ENCODE results near the gene CACNB2. TPM values are rescaled to one million over a fixed set of nuclear protein-coding genes. Genes with fewer than 3 reads are reported as not detected.

CACNB2 gene
- total RNA-seq, 1 donor = 1.3 TPM

DNA sequence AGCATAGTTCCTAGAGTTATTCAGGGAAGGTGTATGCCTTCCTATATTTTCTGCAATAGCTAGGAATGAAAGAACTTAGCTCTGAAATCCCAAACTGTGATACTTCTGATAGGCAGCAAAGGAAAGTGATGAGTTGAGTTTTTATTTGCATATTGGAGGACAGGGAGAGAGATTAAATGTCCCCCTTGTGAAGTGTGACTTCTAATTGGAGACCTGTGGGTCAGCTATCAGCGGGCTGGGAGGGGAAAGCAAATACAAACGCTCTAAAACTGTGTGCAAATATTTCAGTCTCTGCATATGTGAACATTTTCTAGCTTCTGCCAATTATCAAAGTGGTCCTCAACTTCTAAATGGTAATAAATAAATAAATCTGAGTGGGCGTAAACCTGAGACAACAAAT, 203.3 kb downstream of the CACNB2 start:
- DNase-seq (ENCODE audit: low read depth) = no peak
- no peak overlapping the region for H3K4me3 ChIP-seq (ENCODE audit: low read depth, low read length)
- TF ChIP-seq, protein P1, sequence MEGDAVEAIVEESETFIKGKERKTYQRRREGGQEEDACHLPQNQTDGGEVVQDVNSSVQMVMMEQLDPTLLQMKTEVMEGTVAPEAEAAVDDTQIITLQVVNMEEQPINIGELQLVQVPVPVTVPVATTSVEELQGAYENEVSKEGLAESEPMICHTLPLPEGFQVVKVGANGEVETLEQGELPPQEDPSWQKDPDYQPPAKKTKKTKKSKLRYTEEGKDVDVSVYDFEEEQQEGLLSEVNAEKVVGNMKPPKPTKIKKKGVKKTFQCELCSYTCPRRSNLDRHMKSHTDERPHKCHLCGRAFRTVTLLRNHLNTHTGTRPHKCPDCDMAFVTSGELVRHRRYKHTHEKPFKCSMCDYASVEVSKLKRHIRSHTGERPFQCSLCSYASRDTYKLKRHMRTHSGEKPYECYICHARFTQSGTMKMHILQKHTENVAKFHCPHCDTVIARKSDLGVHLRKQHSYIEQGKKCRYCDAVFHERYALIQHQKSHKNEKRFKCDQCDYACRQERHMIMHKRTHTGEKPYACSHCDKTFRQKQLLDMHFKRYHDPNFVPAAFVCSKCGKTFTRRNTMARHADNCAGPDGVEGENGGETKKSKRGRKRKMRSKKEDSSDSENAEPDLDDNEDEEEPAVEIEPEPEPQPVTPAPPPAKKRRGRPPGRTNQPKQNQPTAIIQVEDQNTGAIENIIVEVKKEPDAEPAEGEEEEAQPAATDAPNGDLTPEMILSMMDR (IDR thresholded peaks at IDR 0.05; ENCODE audit: insufficient read depth, low read depth, low read length) = no peak

DNA sequence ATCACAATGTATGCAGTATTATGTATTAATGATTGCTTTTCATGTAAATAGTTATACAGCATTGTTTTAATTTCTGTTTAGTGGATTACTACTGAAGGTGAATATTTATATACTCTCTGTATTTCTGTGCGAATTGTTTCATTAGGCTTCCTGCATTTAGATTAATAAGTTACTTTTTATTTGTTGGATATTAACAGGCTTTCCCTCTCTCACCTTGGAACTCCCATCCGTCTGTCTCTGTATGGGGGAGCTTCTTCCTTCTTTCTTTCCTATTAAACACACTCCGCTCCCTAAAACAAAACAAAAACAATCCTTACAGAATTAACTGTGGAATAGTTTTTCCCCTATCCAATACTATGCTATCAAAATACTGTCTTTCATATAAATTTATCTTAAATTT, 205.1 kb downstream of the CACNB2 start:
- DNase-seq (ENCODE audit: low read depth) = no peak
- H3K4me3 ChIP-seq (ENCODE audit: low read depth, low read length) = no peak overlapping the region
- TF ChIP-seq, protein P1 (IDR thresholded peaks at IDR 0.05; ENCODE audit: insufficient read depth, low read depth, low read length) = no peak

DNA sequence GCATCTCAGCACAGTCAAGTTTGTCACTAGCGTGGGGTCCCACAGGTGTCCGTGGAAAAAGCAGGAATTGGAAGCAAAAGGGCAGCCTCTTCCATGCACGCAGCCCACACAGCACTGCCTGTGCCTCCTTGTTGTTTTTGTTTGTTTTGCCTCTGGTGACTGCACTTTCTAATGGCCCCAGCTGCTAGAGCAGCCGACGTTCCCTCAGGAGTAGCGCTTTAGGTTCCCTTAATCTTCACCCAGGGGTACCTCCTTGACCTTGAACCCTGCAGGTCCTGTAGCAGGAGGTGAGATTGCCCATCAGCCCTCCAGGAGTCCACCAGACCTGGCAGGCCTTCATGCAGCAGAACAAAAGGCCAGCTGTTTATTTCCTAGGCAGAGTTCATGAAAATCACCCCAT, 210.1 kb downstream of the CACNB2 start:
- DNase-seq (ENCODE audit: low read depth) = no peak
- TF ChIP-seq, protein P1 (IDR thresholded peaks at IDR 0.05; ENCODE audit: insufficient read depth, low read depth, low read length) = no peak
- H3K4me3 ChIP-seq (ENCODE audit: low read depth, low read length) = no peak overlapping the region

DNA sequence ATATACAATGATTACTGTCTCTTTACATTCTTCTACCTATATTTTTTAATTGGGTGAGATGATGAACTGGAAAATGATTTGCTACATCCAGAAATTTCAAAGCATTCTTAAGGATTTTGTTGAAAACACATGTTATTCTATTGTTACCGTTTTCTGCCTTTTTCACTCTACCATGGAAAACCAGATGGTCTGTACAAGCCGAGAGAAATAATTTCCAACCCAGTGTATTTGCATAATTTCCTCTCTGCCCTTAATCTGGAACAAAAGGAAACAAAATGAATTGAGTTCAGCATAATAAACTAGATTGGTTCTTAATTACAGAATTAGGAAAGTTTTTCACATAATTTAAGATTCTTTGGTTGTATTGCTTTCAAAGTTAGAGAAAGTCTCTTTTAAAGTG, 211.2 kb downstream of the CACNB2 start:
- DNase-seq (ENCODE audit: low read depth) = no peak
- TF ChIP-seq, protein P1 (IDR thresholded peaks at IDR 0.05; ENCODE audit: insufficient read depth, low read depth, low read length) = no peak
- H3K4me3 ChIP-seq (ENCODE audit: low read depth, low read length) = no peak overlapping the region

DNA sequence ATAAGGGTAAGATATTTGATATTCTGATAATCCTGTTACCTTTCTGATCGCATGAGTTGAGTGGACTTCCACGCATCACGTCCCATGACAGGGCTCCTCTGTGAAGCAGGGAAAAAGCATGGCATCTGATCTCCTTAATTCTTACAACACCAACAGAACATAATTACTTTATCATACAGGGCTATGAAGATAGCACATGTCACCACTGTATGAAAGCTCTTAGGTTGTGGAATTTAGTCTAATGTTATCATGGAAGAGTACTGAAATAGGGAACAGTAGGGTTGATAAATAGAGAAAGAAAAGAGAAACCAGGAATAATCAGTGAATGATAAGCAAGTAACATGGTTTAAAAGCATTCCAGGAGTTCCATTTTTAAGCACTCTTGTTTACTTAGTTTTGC, 212.0 kb downstream of the CACNB2 start:
- DNase-seq (ENCODE audit: low read depth) = no peak
- no peak overlapping the region for H3K4me3 ChIP-seq (ENCODE audit: low read depth, low read length)
- TF ChIP-seq, protein P1 (IDR thresholded peaks at IDR 0.05; ENCODE audit: insufficient read depth, low read depth, low read length) = no peak

DNA sequence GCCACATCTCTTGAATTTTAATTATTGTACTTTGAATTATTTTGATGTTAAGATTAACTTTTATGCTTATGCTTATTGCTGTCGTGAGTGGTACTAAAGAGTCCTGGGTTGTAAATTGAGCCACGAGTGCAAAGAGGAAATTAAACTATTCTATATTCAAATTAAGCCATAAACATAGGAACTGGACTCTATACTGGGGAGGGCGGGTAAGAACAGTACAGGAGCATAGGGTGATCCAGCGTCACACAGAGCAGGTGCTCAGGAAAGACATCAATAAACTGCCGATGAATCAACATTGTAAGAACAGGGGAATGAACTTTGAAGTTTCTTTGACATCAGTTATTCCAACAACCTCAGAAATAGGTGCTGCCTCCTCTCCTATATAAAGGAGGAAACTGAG, 219.6 kb downstream of the CACNB2 start:
- TF ChIP-seq, protein P1 (IDR thresholded peaks at IDR 0.05; ENCODE audit: insufficient read depth, low read depth, low read length) = no peak
- DNase-seq (ENCODE audit: low read depth) = no peak
- H3K4me3 ChIP-seq (ENCODE audit: low read depth, low read length) = no peak overlapping the region

DNA sequence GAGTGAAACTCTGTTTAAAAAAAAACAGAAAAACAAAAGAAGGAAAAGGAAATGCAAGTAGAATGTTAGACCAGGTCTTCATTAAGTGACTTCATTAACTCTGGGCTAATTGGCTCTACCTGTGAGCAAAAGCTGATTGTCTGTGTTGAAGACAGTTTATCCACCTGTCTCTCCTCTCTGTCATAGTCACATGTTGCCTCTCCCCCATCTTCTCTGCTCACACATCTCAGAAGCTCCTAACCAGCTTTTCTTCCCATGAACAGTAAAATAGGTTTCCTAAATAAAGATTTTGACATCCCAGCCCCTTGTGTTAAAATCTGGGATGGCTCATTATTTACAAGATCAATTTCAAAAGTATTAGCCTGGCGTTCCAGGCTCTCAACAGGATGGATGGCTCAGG, 222.7 kb downstream of the CACNB2 start:
- TF ChIP-seq, protein P1 (IDR thresholded peaks at IDR 0.05; ENCODE audit: insufficient read depth, low read depth, low read length) = no peak
- no peak for DNase-seq (ENCODE audit: low read depth)
- no peak overlapping the region for H3K4me3 ChIP-seq (ENCODE audit: low read depth, low read length)

All from fibroblast of villous mesenchyme (primary cell).